ENCODE measurements around the gene SLC22A2.

GRCh38 chr6:160203076-160203475 lies 55.5 kb downstream of the SLC22A2 start:
- TF ChIP-seq POLR2A (IDR thresholded peaks at IDR 0.05; ENCODE audit: low read depth, low read length) = no peak
- TF ChIP-seq, protein P1, sequence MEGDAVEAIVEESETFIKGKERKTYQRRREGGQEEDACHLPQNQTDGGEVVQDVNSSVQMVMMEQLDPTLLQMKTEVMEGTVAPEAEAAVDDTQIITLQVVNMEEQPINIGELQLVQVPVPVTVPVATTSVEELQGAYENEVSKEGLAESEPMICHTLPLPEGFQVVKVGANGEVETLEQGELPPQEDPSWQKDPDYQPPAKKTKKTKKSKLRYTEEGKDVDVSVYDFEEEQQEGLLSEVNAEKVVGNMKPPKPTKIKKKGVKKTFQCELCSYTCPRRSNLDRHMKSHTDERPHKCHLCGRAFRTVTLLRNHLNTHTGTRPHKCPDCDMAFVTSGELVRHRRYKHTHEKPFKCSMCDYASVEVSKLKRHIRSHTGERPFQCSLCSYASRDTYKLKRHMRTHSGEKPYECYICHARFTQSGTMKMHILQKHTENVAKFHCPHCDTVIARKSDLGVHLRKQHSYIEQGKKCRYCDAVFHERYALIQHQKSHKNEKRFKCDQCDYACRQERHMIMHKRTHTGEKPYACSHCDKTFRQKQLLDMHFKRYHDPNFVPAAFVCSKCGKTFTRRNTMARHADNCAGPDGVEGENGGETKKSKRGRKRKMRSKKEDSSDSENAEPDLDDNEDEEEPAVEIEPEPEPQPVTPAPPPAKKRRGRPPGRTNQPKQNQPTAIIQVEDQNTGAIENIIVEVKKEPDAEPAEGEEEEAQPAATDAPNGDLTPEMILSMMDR (IDR thresholded peaks at IDR 0.05; ENCODE audit: extremely low read depth in 1 of 2, insufficient read depth in 1 of 2, low read depth in 1 of 2, low read length in 2 of 2) = no peak
- no peak for TF ChIP-seq MAX (IDR thresholded peaks at IDR 0.05; ENCODE audit: insufficient read depth, insufficient read length)
- TF ChIP-seq POLR2AphosphoS5 (IDR thresholded peaks at IDR 0.05; ENCODE audit: insufficient read depth, low read depth, low read length) = no peak
- TF ChIP-seq EZH2 (IDR thresholded peaks at IDR 0.05; ENCODE audit: borderline replicate concordance, low read depth, low read length, severe bottlenecking) = no peak
- no peak for TF ChIP-seq MYC (IDR thresholded peaks at IDR 0.05; ENCODE audit: low read depth, low read length)

All from endothelial cell of umbilical vein (primary cell).